Upper lobe of left lung (tissue), 6 donors: ENCODE data around the gene COQ7. TPM values are rescaled to one million over a fixed set of nuclear protein-coding genes. Genes with fewer than 3 reads are reported as not detected.

Experiments
- ATAC-seq, 2 donors: fragments of 200-7000 bp; cut with Tn5 transposase; one replicate each; pipeline ENCODE4 v1.9.1; 2022; ENCODE audit warnings: mild to moderate bottlenecking in 2 of 2, moderate library complexity in 2 of 2; ENCODE audit not compliant: low FRiP score in 2 of 2
- DNase-seq, 2 donors: peaks; one replicate each; pipeline ENCODE4 v3.0.0-alpha.2; 2019 to 2020
- H3K27ac ChIP-seq, 4 donors: fragments of 200-600 bp; sonication (generic); one replicate each; pipeline ENCODE4 v1.5.1; 2016 to 2019
- H3K27me3 ChIP-seq, 4 donors: fragments of 200-600 bp; sonication (generic); one replicate each; pipeline ENCODE4 v1.5.1; 2017 to 2019
- H3K36me3 ChIP-seq, 4 donors: fragments of 200-600 bp; sonication (generic); one replicate each; pipeline ENCODE4 v1.5.1; 2016 to 2019
- H3K4me1 ChIP-seq, 4 donors: fragments of 200-600 bp; sonication (generic); one replicate each; pipeline ENCODE4 v1.5.1; 2018 to 2019
- H3K4me3 ChIP-seq, 4 donors: fragments of 200-600 bp; sonication (generic); one replicate each; pipeline ENCODE4 v1.5.1; 2017 to 2019; ENCODE audit warnings: mild to moderate bottlenecking in 2 of 4, moderate library complexity in 1 of 4
- H3K9me3 ChIP-seq, 4 donors: fragments of 200-600 bp; sonication (generic); one replicate each; pipeline ENCODE4 v1.5.1; 2018 to 2019
- CTCF ChIP-seq, 6 experiments: fragments of 450-650 bp in 4 of 6; fragments of 200-600 bp in 2 of 6; sonication (generic) in 2 of 6; IDR thresholded peaks; one replicate each; pipeline ENCODE4 v1.5.1; 2016 to 2019; ENCODE audit warnings: antibody characterized with exemption in 6 of 6
- EP300 ChIP-seq, 4 donors: sonication (generic); formaldehyde crosslinking; IDR thresholded peaks; one replicate each; pipeline ENCODE4 v1.5.1; 2017; ENCODE audit warnings: antibody characterized with exemption in 4 of 4, control low read depth in 2 of 4
- POLR2A ChIP-seq, 4 donors: fragments of 450-650 bp; IDR thresholded peaks; one replicate each; pipeline ENCODE4 v1.5.1; 2016 to 2017; ENCODE audit warnings: antibody characterized with exemption in 4 of 4, mild to moderate bottlenecking in 2 of 4
- POLR2AphosphoS5 ChIP-seq, 2 donors: sonication (generic); formaldehyde crosslinking; IDR thresholded peaks; one replicate each; pipeline ENCODE4 v1.5.1; 2017; ENCODE audit warnings: antibody characterized with exemption in 2 of 2
- WGBS, 2 donors: methylation state at CpG; one replicate each; pipeline ENCODE4 v1.1.5; 2017 to 2018; 5-methylcytosine and 5-hydroxymethylcytosine counted together
- total RNA-seq, 6 donors: library from RNA; depleted of rRNA in 4 of 6; stranded (reverse); fragments of >200 nt in 4 of 6; gene quantifications; one replicate each; pipeline versions ENCODE4 v1.1.0 to v1.2.1, GENCODE V29; 2016 to 2021
- donor health status: DM: no; HTN: no; CAD: no; lungs with moderate emphysema.
- donor health status: DM: no; HTN: yes; CAD: no; lungs with severe emphysema.

Gene COQ7
- total RNA-seq: 10 to 100 TPM; 14.6 to 41.9 (median 20.0) TPM

GRCh38 chr16:19067349-19068236 lies at the start of gene COQ7:
Gene COQ7, plus strand, starts transcription at chr16:19067614. Its CDS starts 51 bp downstream, at chr16:19067665.
- H3K36me3 ChIP-seq: peaks cover 0 to 4% (median 2%) of the 10 kb centered on the region in 4 donors
- DNase-seq: peak; percentile 98 to 99

DNA sequence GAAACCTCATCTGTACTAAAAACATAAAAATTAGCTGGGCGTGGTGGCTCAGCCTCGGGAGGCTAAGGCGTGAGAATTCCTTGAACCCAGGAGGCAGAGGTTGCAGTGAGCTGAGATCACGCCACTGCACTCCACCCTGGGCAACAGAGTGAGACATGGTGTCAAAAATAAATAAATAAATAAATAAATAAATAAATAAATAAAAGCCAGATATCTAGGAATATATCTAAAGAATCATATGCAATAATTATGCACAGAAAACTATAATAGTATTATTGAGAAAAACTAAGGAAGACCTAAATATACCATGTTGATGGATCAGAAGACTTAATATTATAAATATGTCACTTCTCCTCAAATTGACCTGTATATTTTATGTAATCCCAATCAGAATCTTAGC lies 46.7 kb upstream of the COQ7 start:
- Histone ChIP-seq H3K36me3 (peaks cover 0 to 18% (median 4%) of the 10 kb centered on the region in 4 donors), H3K4me3 (no peak overlapping the region), H3K27ac (no peak overlapping the region), H3K27me3 (no peaks in the 10 kb centered on the region), H3K4me1 (no peaks in the 10 kb centered on the region), H3K9me3 (no peaks in the 10 kb centered on the region)
- DNase-seq (no peak), ATAC-seq (no peak)
- TF ChIP-seq POLR2A (IDR thresholded peaks at IDR 0.05) (no peak), CTCF (IDR thresholded peaks at IDR 0.05) (no peak), EP300 (IDR thresholded peaks at IDR 0.05) (no peak), POLR2AphosphoS5 (IDR thresholded peaks at IDR 0.05) (no peak)
- WGBS, 2 donors: 93 to 97% methylated on average over 4 of the region's 4 CpGs

More at GRCh38 chr16:19067349-19068236, at the start of gene COQ7:
- H3K4me1 ChIP-seq: peaks cover 10 to 18% (median 15%) of the 10 kb centered on the region in 4 donors
- H3K9me3 ChIP-seq: no peaks in the 10 kb centered on the region
- TF ChIP-seq CTCF (IDR thresholded peaks at IDR 0.05): peak in 4 of 6 experiments; percentile 8 to 34 (median 21)
- TF ChIP-seq POLR2A (IDR thresholded peaks at IDR 0.05): peak in 3 of 4 donors; percentile 53 to 77 (median 57)
- TF ChIP-seq POLR2AphosphoS5 (IDR thresholded peaks at IDR 0.05): peak; percentile 75 to 77
- TF ChIP-seq EP300 (IDR thresholded peaks at IDR 0.05): peak in 1 of 4 donors; percentile 47
- WGBS, 2 donors: 0 to 2% methylated on average over 20 to 47 of the region's 68 CpGs
- no peaks in the 10 kb centered on the region for H3K27me3 ChIP-seq
- peak; percentile 98 to 99 for ATAC-seq
- H3K4me3 ChIP-seq: peak within 1 kb of the TSS; percentile 69 to 83 (median 76)
- H3K27ac ChIP-seq: peak within 1 kb of the TSS; percentile 97 to 100 (median 100)

DNA sequence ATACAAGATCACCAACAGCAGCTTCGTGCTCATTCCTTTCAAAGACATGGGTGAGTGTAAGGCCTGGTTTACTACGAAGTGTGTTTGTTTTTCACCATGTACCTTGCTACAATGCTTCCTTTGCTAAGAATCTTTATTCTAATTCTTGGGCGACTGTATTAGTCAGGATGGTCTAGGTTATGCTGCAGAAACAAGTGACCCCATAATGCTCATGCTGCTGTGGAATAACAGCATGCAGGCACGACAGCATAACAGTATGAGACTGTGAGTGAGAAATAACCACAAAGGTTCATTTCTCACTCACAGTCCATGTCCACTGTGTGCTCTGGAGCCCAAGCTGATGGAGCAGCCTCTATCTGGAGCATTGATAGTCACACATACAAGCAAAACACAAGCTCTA lies 45.7 kb upstream of the COQ7 start:
- Histone ChIP-seq H3K4me1 (no peaks in the 10 kb centered on the region), H3K4me3 (no peak overlapping the region), H3K27me3 (no peaks in the 10 kb centered on the region), H3K36me3 (peaks cover 0 to 18% (median 4%) of the 10 kb centered on the region in 4 donors), H3K9me3 (no peaks in the 10 kb centered on the region), H3K27ac (no peak overlapping the region)
- WGBS, 2 donors: 95% methylated on average over 4 of the region's 4 CpGs
- no peak for TF ChIP-seq POLR2AphosphoS5 (IDR thresholded peaks at IDR 0.05)
- no peak for TF ChIP-seq CTCF (IDR thresholded peaks at IDR 0.05)
- no peak for ATAC-seq
- no peak for DNase-seq

DNA sequence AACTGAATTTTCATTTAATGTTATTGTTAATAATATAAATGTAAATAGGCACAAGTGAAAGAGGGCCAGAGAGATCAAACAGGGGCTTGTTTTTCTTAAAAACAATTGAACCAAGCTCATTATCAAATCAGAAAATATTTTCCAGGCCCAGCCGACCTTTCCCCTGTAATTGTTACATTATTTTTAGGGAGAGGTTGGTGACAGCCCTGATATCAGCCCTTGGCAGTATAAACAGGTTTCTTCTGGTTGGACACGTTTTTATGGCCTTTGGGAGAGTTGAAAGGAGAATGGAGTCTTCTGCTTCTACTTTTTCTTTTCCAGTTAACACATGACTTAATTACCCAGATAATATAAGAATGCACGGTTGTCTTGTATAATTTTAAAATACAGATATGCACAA lies 40.0 kb upstream of the COQ7 start:
- H3K4me3 ChIP-seq: no peak overlapping the region
- DNase-seq (no peak), ATAC-seq (no peak)
- H3K36me3 ChIP-seq: peaks cover 0 to 9% (median under 1%) of the 10 kb centered on the region in 4 donors
- WGBS, 2 donors: 60 to 64% methylated on average over 3 of the region's 3 CpGs
- H3K27me3 ChIP-seq: no peaks in the 10 kb centered on the region
- H3K4me1 ChIP-seq: no peaks in the 10 kb centered on the region
- no peak for TF ChIP-seq POLR2AphosphoS5 (IDR thresholded peaks at IDR 0.05)
- TF ChIP-seq POLR2A (IDR thresholded peaks at IDR 0.05): no peak
- TF ChIP-seq EP300 (IDR thresholded peaks at IDR 0.05): no peak
- TF ChIP-seq CTCF (IDR thresholded peaks at IDR 0.05): no peak
- no peak overlapping the region for H3K27ac ChIP-seq
- H3K9me3 ChIP-seq: no peaks in the 10 kb centered on the region
